ES-I3 (cell line): ENCODE data around the gene FNIP1.
"Not testable (repeated sequence)": the region's sequence is repeated elsewhere in the genome, so short reads cannot be mapped to it uniquely, and the experiment has no call there.

Experiments used
- H3K36me3 ChIP-seq: 2 replicates; pipeline ENCODE4 v1.6.1; 2013; ENCODE audit warnings: mild to moderate bottlenecking, low read length, control low read depth, moderate library complexity; ENCODE audit not compliant: insufficient read depth
- H3K4me1 ChIP-seq: 2 replicates; pipeline ENCODE4 v1.6.1; 2013; ENCODE audit warnings: mild to moderate bottlenecking, control low read depth, low read length; ENCODE audit not compliant: insufficient read depth
- H3K9ac ChIP-seq: 2 replicates; pipeline ENCODE4 v1.6.1; 2013; ENCODE audit warnings: low read depth, mild to moderate bottlenecking, low read length, moderate library complexity
- H3K9me3 ChIP-seq: 2 replicates; pipeline ENCODE4 v1.6.1; 2013; ENCODE audit warnings: mild to moderate bottlenecking, low read length, moderate library complexity; ENCODE audit not compliant: control insufficient read depth, insufficient read depth

Gene FNIP1

GRCh38 chr5:131593921-131594320 is 202.9 kb downstream of the FNIP1 start:
- H3K4me1 ChIP-seq: peaks cover 4% of the 10 kb centered on the region; the same call in 1 of the 2 replicates
- H3K9ac ChIP-seq: no peak overlapping the region
- H3K9me3 ChIP-seq: 0 out of 2 replicates have a peak, but pooled peaks cover 2% of the 10 kb centered on the region
- H3K36me3 ChIP-seq: no peaks in the 10 kb centered on the region

- not testable (repeated sequence) for H3K9ac ChIP-seq, H3K9me3 ChIP-seq, H3K4me1 ChIP-seq, H3K36me3 ChIP-seq
These were observed 203.4 kb downstream of the FNIP1 start for GRCh38 chr5:131593436-131593835.
